ENCODE results near the gene LRRC37A3. TPM values are rescaled to one million over a fixed set of nuclear protein-coding genes. Genes with fewer than 3 reads are reported as not detected.
"Not testable (repeated sequence)": the region's sequence is repeated elsewhere in the genome, so short reads cannot be mapped to it uniquely, and the experiment has no call there.

Gene LRRC37A3
- total and polyA plus RNA-seq, 2 of the 13 experiments (the other 11 are each of a cell fraction or from before 2014, with no cell fraction given): 0.62 to 1.1 TPM

- TF ChIP-seq CCDC6 (CRISPR knock-in tag; IDR thresholded peaks at IDR 0.05): peak; percentile 86
- peak; percentile 82; the same call in 1 of the 2 replicates for TF ChIP-seq ZBTB20 (CRISPR knock-in tag; IDR thresholded peaks at IDR 0.05; ENCODE audit: borderline replicate concordance, low read depth)
- TF ChIP-seq RARA (CRISPR knock-in tag; IDR thresholded peaks at IDR 0.05): peak; percentile 34
- peak; percentile 96 for TF ChIP-seq PHF8 (CRISPR knock-in tag; IDR thresholded peaks at IDR 0.05)
- peak; percentile 89 for TF ChIP-seq KLF12 (CRISPR knock-in tag; IDR thresholded peaks at IDR 0.05; ENCODE audit: borderline replicate concordance)
- peak; percentile 67 for TF ChIP-seq RXRB (CRISPR knock-in tag; IDR thresholded peaks at IDR 0.05; ENCODE audit: borderline replicate concordance)
- peak; percentile 97 for TF ChIP-seq ZNF552 (CRISPR knock-in tag; IDR thresholded peaks at IDR 0.05; ENCODE audit: borderline replicate concordance)
- peak; percentile 66; the same call in 1 of the 2 replicates for TF ChIP-seq ZNF414 (CRISPR knock-in tag; IDR thresholded peaks at IDR 0.05)
- TF ChIP-seq, protein P1, sequence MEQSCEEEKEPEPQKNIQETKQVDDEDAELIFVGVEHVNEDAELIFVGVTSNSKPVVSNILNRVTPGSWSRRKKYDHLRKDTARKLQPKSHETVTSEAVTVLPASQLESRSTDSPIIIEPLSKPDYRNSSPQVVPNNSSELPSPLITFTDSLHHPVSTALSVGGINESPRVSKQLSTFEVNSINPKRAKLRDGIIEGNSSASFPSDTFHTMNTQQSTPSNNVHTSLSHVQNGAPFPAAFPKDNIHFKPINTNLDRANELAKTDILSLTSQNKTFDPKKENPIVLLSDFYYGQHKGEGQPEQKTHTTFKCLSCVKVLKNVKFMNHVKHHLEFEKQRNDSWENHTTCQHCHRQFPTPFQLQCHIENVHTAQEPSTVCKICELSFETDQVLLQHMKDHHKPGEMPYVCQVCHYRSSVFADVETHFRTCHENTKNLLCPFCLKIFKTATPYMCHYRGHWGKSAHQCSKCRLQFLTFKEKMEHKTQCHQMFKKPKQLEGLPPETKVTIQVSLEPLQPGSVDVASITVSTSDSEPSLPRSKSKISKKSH (CRISPR knock-in tag; IDR thresholded peaks at IDR 0.05; ENCODE audit: borderline replicate concordance): peak; percentile 98
- not testable (repeated sequence) for TF ChIP-seq SOX6 (IDR thresholded peaks at IDR 0.05)
- peak; percentile 59 for TF ChIP-seq SOX6 (CRISPR knock-in tag; IDR thresholded peaks at IDR 0.05)
- peak; percentile 93 for TF ChIP-seq SNAI1 (CRISPR knock-in tag; IDR thresholded peaks at IDR 0.05; ENCODE audit: borderline replicate concordance)
- peak; percentile 86; the same call in 1 of the 2 replicates for TF ChIP-seq ZNF343 (CRISPR knock-in tag; IDR thresholded peaks at IDR 0.05)
- TF ChIP-seq MLXIP (CRISPR knock-in tag; IDR thresholded peaks at IDR 0.05; ENCODE audit: borderline replicate concordance): peak; percentile 72; the same call in 1 of the 2 replicates
- peak; percentile 98 for TF ChIP-seq LBX2 (CRISPR knock-in tag; IDR thresholded peaks at IDR 0.05; ENCODE audit: borderline replicate concordance)
- 0 out of 2 replicates have a peak, but pooled peaks have one; percentile 64 for TF ChIP-seq ZFP1 (CRISPR knock-in tag; IDR thresholded peaks at IDR 0.05)
- peak; percentile 99; the same call in 1 of the 2 replicates for TF ChIP-seq NFKB2 (CRISPR knock-in tag; IDR thresholded peaks at IDR 0.05; ENCODE audit: borderline replicate concordance)
- TF ChIP-seq ZFP37 (CRISPR knock-in tag; IDR thresholded peaks at IDR 0.05; ENCODE audit: borderline replicate concordance): peak; percentile 66; the same call in 1 of the 2 replicates
- TF ChIP-seq ZNF576 (CRISPR knock-in tag; IDR thresholded peaks at IDR 0.05): peak; percentile 89
- TF ChIP-seq GZF1 (CRISPR knock-in tag; IDR thresholded peaks at IDR 0.05): peak; percentile 89
- peak; percentile 82; the same call in 1 of the 2 replicates for TF ChIP-seq BRCA1 (CRISPR knock-in tag; IDR thresholded peaks at IDR 0.05)
- TF ChIP-seq MTF2 (CRISPR knock-in tag; IDR thresholded peaks at IDR 0.05; ENCODE audit: borderline replicate concordance): peak; percentile 78; the same call in 1 of the 2 replicates
- peak; percentile 92 for TF ChIP-seq ZNF441 (CRISPR knock-in tag; IDR thresholded peaks at IDR 0.05; ENCODE audit: borderline replicate concordance)
- peak; percentile 64; the same call in 1 of the 2 replicates for TF ChIP-seq TIGD3 (CRISPR knock-in tag; IDR thresholded peaks at IDR 0.05; ENCODE audit: borderline replicate concordance)
Measured at GRCh38 chr17:64965873-64966287, 46.6 kb upstream of the LRRC37A3 start (continued).

All from HepG2 (cell line).